ENCODE results near the gene AANAT.

DNA sequence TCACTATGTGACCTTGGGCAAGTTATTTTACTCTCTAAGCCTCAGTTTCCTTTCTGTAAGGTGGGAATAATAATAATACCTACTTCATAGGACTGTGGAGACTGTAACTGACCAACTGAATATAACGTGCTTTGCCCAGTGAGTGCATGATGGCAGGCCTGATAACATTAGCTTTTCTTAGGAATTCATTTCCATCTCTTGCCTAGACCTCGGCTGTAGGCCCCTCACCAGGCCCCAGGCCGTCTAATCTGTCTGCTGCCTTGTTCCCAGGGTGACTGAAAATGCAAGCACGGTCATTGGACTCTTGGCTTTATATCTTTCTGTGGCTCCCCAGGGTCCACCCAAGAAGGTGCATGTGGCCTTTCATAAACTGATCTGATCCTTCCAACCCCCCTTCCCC, 7.7 kb upstream of the AANAT start:
- TF ChIP-seq, protein P1, sequence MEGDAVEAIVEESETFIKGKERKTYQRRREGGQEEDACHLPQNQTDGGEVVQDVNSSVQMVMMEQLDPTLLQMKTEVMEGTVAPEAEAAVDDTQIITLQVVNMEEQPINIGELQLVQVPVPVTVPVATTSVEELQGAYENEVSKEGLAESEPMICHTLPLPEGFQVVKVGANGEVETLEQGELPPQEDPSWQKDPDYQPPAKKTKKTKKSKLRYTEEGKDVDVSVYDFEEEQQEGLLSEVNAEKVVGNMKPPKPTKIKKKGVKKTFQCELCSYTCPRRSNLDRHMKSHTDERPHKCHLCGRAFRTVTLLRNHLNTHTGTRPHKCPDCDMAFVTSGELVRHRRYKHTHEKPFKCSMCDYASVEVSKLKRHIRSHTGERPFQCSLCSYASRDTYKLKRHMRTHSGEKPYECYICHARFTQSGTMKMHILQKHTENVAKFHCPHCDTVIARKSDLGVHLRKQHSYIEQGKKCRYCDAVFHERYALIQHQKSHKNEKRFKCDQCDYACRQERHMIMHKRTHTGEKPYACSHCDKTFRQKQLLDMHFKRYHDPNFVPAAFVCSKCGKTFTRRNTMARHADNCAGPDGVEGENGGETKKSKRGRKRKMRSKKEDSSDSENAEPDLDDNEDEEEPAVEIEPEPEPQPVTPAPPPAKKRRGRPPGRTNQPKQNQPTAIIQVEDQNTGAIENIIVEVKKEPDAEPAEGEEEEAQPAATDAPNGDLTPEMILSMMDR (IDR thresholded peaks at IDR 0.05) = no peak
- no peak for TF ChIP-seq POLR2A (IDR thresholded peaks at IDR 0.05)

Data from right lobe of liver (tissue), 4 donors.